Ovary (tissue), 3 donors: Measurements from ENCODE around the gene NR1D1.

Experiments
- CTCF ChIP-seq, 3 donors: fragments of 450-650 bp in 2 of 3; fragments of 200-600 bp in 1 of 3; IDR thresholded peaks; one replicate each; pipeline versions ENCODE4 v1.5.1 to v1.8.0; 2016 to 2022; ENCODE audit warnings: antibody characterized with exemption in 3 of 3, mild to moderate bottlenecking in 1 of 3
- EP300 ChIP-seq: sonication (generic); formaldehyde crosslinking; IDR thresholded peaks from one replicate; pipeline ENCODE4 v1.6.1; 2017; ENCODE audit warnings: antibody characterized with exemption
- donor health status: DM: no; HTN: no; CAD: no.

DNA sequence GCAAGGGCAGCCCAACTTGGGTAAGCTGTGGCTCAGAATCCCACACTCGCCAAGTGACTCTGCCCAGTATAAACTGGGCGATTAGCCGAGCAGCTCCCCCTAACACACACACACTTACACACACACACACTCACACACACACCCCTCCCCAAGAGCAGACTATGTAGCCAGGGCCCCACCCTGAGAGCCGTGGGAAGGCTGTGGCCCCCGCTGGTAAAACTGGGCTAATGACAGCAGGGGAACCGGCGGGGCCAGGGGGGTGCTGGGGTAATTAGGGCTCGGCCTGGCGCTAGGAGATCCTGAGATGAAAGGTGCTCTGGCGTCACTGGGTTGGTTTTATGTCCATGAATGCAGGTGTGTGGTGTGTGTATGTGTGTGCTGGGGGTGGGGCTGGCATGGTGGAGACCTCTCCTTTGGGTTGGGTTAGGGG, 38.8 kb downstream of the NR1D1 start:
- TF ChIP-seq EP300 (no peak), CTCF (IDR thresholded peaks at IDR 0.05) (no peak)
